GM23248 (cell line): ENCODE results near the gene ATP9A. TPM values are rescaled to one million over a fixed set of nuclear protein-coding genes. Genes with fewer than 3 reads are reported as not detected.

ENCODE experiments used
- DNase-seq: peaks from one replicate; pipeline ENCODE4 v3.0.0-alpha.2; 2015
- H2AFZ ChIP-seq: fragments of 200-600 bp; sonication (generic); 2 replicates; pipeline ENCODE4 v1.6.1; 2016; ENCODE audit warnings: antibody characterized with exemption
- H3F3A ChIP-seq: fragments of 200-600 bp; sonication (generic); 2 replicates; pipeline ENCODE4 v1.6.1; 2016; ENCODE audit warnings: mild to moderate bottlenecking, antibody characterized with exemption, mixed run types; ENCODE audit not compliant: insufficient read depth
- H3K27ac ChIP-seq: fragments of 200-600 bp; sonication (generic); 2 replicates; pipeline ENCODE4 v1.5.1; 2016; ENCODE audit warnings: mild to moderate bottlenecking
- H3K27me3 ChIP-seq: fragments of 200-600 bp; sonication (generic); replicated peaks from 2 replicates; pipeline ENCODE4 v1.6.1; 2016; ENCODE audit warnings: mild to moderate bottlenecking; ENCODE audit not compliant: insufficient read depth
- H3K36me3 ChIP-seq: fragments of 200-600 bp; sonication (generic); 2 replicates; pipeline ENCODE4 v1.6.1; 2016; ENCODE audit warnings: low read depth, mild to moderate bottlenecking
- H3K4me1 ChIP-seq: fragments of 200-600 bp; sonication (generic); 2 replicates; pipeline ENCODE4 v1.6.1; 2016; ENCODE audit warnings: mild to moderate bottlenecking; ENCODE audit not compliant: insufficient read depth
- H3K4me2 ChIP-seq: fragments of 200-600 bp; sonication (generic); one replicate; pipeline ENCODE4 v1.6.1; 2016; ENCODE audit warnings: mild to moderate bottlenecking; ENCODE audit not compliant: unreplicated experiment
- H3K4me3 ChIP-seq: fragments of 200-600 bp; sonication (generic); 2 replicates; pipeline ENCODE4 v1.5.1; 2016; ENCODE audit warnings: mild to moderate bottlenecking
- H3K79me2 ChIP-seq: fragments of 200-600 bp; sonication (generic); 2 replicates; pipeline ENCODE4 v1.6.1; 2016; ENCODE audit warnings: mild to moderate bottlenecking; ENCODE audit not compliant: insufficient read depth
- H3K9ac ChIP-seq: fragments of 200-600 bp; sonication (generic); 2 replicates; pipeline ENCODE4 v1.6.1; 2016; ENCODE audit warnings: mild to moderate bottlenecking
- H3K9me2 ChIP-seq: fragments of 200-600 bp; sonication (generic); 2 replicates; pipeline ENCODE4 v1.6.1; 2016; ENCODE audit warnings: mixed run types, mild to moderate bottlenecking, moderate library complexity; ENCODE audit not compliant: insufficient read depth
- H3K9me3 ChIP-seq: fragments of 200-600 bp; sonication (generic); one replicate; pipeline ENCODE4 v1.6.1; 2017; ENCODE audit warnings: low read depth
- H4K20me1 ChIP-seq: fragments of 200-600 bp; sonication (generic); 2 replicates; pipeline ENCODE4 v1.6.0; 2016; ENCODE audit not compliant: insufficient read depth
- EZH2 ChIP-seq: fragments of 200-600 bp; sonication (generic); IDR thresholded peaks from 2 replicates; pipeline ENCODE4 v1.6.1; 2018; ENCODE audit warnings: antibody characterized with exemption, mild to moderate bottlenecking; ENCODE audit not compliant: insufficient read depth, poor library complexity, severe bottlenecking
- EZH2phosphoT487 ChIP-seq: fragments of 200-600 bp; sonication (generic); IDR thresholded peaks from 2 replicates; pipeline ENCODE4 v1.6.1; 2018; ENCODE audit warnings: antibody characterized with exemption, moderate library complexity, mild to moderate bottlenecking, low read depth; ENCODE audit not compliant: insufficient read depth
- WGBS, 2 experiments: methylation state at CpG; one replicate each; pipeline ENCODE4 v1.1.6; 2015 to 2017; ENCODE audit warnings: low lambda C conversion rate in 2 of 2, low coverage in 1 of 2; ENCODE audit errors: missing lambda C conversion rate in 2 of 2; 5-methylcytosine and 5-hydroxymethylcytosine counted together
- in situ Hi-C: fragments of 300-500 bp; cut with MboI; formaldehyde crosslinking; loops from 2 replicates; pipeline ENCODE4 v1.15.0; 2020
- polyA plus RNA-seq: library from polyadenylated mRNA; unstranded; fragments of >200 nt; fragmentation: Nextera tagmentation; extraction: Ambion mirVana; gene quantifications from 2 replicates; pipeline ENCODE4 v1.2.1, GENCODE V29; 2016
- total RNA-seq: library from RNA; depleted of rRNA; stranded (reverse); fragments of >200 nt; shearing (Covaris generic); gene quantifications from 2 replicates; pipeline ENCODE4 v1.2.3, GENCODE V29; 2014

The ATP9A gene
- total and polyA plus RNA-seq, 2 experiments from 2014 or later: 6.9 to 15.9 TPM

DNA sequence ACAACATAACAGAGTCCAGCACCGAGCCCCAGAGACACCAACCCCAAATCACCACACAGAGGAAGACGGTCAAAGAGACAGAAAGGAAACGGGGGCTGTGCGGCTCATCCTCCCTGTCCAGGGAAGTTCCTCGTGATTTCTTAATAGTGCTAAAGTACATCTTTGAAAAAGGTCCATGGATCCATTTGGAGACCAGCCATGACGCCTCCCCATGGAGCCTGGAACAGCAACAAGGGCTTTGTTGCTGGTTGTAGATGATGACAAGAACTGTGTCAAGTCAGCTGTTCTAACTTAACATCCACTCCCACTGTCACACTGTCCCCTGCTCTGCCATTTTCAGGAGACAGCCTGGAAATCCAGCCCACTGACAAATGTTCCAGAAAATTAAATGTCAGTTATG lies 99.7 kb downstream of the ATP9A start:
- no peaks in the 10 kb centered on the region for H3K9me2 ChIP-seq
- H3K4me2 ChIP-seq: no peak overlapping the region
- no peak for DNase-seq
- no peak overlapping the region for H2AFZ ChIP-seq
- no peaks in the 10 kb centered on the region for H3K4me1 ChIP-seq
- WGBS, 2 experiments: 84 to 86% methylated on average over 6 of the region's 6 CpGs
- H3K27me3 ChIP-seq: no peaks in the 10 kb centered on the region
- H3F3A ChIP-seq: no peaks in the 10 kb centered on the region
- no peak overlapping the region for H3K9ac ChIP-seq
- H3K79me2 ChIP-seq: no peaks in the 10 kb centered on the region
- no peaks in the 10 kb centered on the region for H3K9me3 ChIP-seq
- TF ChIP-seq EZH2 (no peak), EZH2phosphoT487 (no peak)
- no peaks in the 10 kb centered on the region for H3K36me3 ChIP-seq
- H3K4me3 ChIP-seq: no peak overlapping the region
- H4K20me1 ChIP-seq: no peaks in the 10 kb centered on the region
- H3K27ac ChIP-seq: no peak overlapping the region
- in situ Hi-C loops: no loop called here

- 93 to 94% methylated on average over 8 of the region's 8 CpGs for WGBS, 2 experiments
- H3K4me2 ChIP-seq: no peak overlapping the region
- DNase-seq: no peak
- no peak overlapping the region for H2AFZ ChIP-seq
- no peaks in the 10 kb centered on the region for H3K4me1 ChIP-seq
- no peaks in the 10 kb centered on the region for H3K36me3 ChIP-seq
- H3K9me3 ChIP-seq: no peaks in the 10 kb centered on the region
- no peaks in the 10 kb centered on the region for H3F3A ChIP-seq
- no peaks in the 10 kb centered on the region for H4K20me1 ChIP-seq
- H3K79me2 ChIP-seq: no peaks in the 10 kb centered on the region
- H3K9ac ChIP-seq: no peak overlapping the region
- no peak overlapping the region for H3K4me3 ChIP-seq
- no peak overlapping the region for H3K27ac ChIP-seq
- H3K9me2 ChIP-seq: no peaks in the 10 kb centered on the region
- TF ChIP-seq EZH2phosphoT487 (no peak), EZH2 (no peak)
- in situ Hi-C loops: no loop called here
- no peaks in the 10 kb centered on the region for H3K27me3 ChIP-seq
These were observed 100.7 kb downstream of the ATP9A start for GRCh38 chr20:51667491-51667890.

GRCh38 chr20:51667002-51667408 lies 101.2 kb downstream of the ATP9A start:
- no peaks in the 10 kb centered on the region for H3K9me2 ChIP-seq
- H3K4me3 ChIP-seq: no peak overlapping the region
- H3K27me3 ChIP-seq: no peaks in the 10 kb centered on the region
- H3K9me3 ChIP-seq: no peaks in the 10 kb centered on the region
- TF ChIP-seq EZH2 (no peak), EZH2phosphoT487 (no peak)
- H2AFZ ChIP-seq: no peak overlapping the region
- DNase-seq: no peak
- H3F3A ChIP-seq: peaks cover 2% of the 10 kb centered on the region; the same call in 1 of the 2 replicates
- H3K36me3 ChIP-seq: no peaks in the 10 kb centered on the region
- H3K4me1 ChIP-seq: peaks cover under 1% of the 10 kb centered on the region
- H3K27ac ChIP-seq: no peak overlapping the region
- no peaks in the 10 kb centered on the region for H3K79me2 ChIP-seq
- H3K4me2 ChIP-seq: no peak overlapping the region
- no peak overlapping the region for H3K9ac ChIP-seq
- no peaks in the 10 kb centered on the region for H4K20me1 ChIP-seq
- WGBS, 2 experiments: 91 to 94% methylated on average over 8 of the region's 8 CpGs
- in situ Hi-C loops: no loop called here

GRCh38 chr20:51666126-51666525 lies 102.1 kb downstream of the ATP9A start:
- Histone ChIP-seq H3K27ac (no peak overlapping the region), H3F3A (peaks cover 11% of the 10 kb centered on the region), H3K27me3 (no peaks in the 10 kb centered on the region), H3K9ac (no peak overlapping the region), H3K9me3 (no peaks in the 10 kb centered on the region), H3K79me2 (no peaks in the 10 kb centered on the region), H2AFZ (no peak overlapping the region), H3K4me1 (peaks cover 9% of the 10 kb centered on the region), H3K9me2 (no peaks in the 10 kb centered on the region), H3K36me3 (no peaks in the 10 kb centered on the region), H4K20me1 (no peaks in the 10 kb centered on the region), H3K4me3 (no peak overlapping the region), H3K4me2 (no peak overlapping the region)
- TF ChIP-seq EZH2phosphoT487 (no peak), EZH2 (no peak)
- in situ Hi-C loops: no loop called here
- no peak for DNase-seq
- WGBS, 2 experiments: 93 to 97% methylated on average over 5 of the region's 5 CpGs

GRCh38 chr20:51665543-51666118 lies 102.6 kb downstream of the ATP9A start:
- Histone ChIP-seq H3K4me3 (no peak overlapping the region), H3K36me3 (no peaks in the 10 kb centered on the region), H3K27me3 (no peaks in the 10 kb centered on the region), H4K20me1 (no peaks in the 10 kb centered on the region), H3K9ac (no peak overlapping the region), H3K4me2 (no peak overlapping the region), H3K79me2 (no peaks in the 10 kb centered on the region), H3K9me3 (no peaks in the 10 kb centered on the region), H3K27ac (no peak overlapping the region), H3K4me1 (peaks cover 12% of the 10 kb centered on the region), H3F3A (peaks cover 12% of the 10 kb centered on the region), H2AFZ (no peak overlapping the region), H3K9me2 (no peaks in the 10 kb centered on the region)
- WGBS, 2 experiments: 92% methylated on average over 7 to 8 of the region's 8 CpGs
- DNase-seq: no peak
- in situ Hi-C loops: no loop called here
- no peak for TF ChIP-seq EZH2phosphoT487
- TF ChIP-seq EZH2: no peak
